Head of caudate nucleus (tissue), 42 donors: ENCODE results near the gene STOX1.
"Not testable (repeated sequence)": the region's sequence is repeated elsewhere in the genome, so short reads cannot be mapped to it uniquely, and the experiment has no call there.

ENCODE experiments used
- DNase-seq, 42 donors: peaks; one replicate each; pipeline versions ENCODE4 v3.0.0 to v3.0.0-alpha.2; 2020 to 2021; ENCODE audit warnings: mixed read lengths in 7 of 42
- intact Hi-C: fragments of 100-400 bp; cut with DNase I; formaldehyde crosslinking; loops from one replicate; pipeline ENCODE4 v1.15.0; 2022

The STOX1 gene

GRCh38 chr10:68871105-68871711 is 43.9 kb downstream of the STOX1 start:
- peak in 1 of 42 donors; percentile 45 for DNase-seq
- intact Hi-C loops, result no loop called here

DNA sequence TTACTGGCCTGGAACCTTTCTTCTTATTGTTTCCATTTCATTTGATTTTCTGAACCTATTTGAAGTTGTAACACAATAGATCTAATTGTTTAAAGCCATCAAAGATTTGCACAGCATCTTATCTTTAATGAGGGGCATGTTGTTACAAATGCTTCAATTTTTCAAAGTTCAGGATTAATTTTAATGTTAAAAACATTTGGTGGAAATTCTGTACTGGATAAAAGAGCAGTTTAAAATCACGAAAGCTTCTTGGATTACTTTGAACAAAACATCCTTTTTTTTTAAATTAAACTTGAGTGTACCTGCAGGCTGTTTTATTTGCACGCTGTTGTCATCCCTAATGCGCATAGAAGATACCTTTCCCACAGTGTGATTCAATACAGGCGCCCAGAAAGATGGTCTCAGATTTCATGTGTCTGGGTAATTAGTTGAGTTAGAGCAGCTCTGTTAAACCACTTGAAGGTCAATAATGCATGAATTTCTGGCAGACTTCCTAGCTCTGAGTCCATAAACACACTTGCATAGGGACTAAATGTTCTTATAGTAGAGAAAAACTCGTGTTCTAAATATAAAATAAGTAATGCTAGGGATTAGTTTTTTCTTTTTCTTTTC is 44.5 kb downstream of the STOX1 start:
- intact Hi-C loops, result no loop called here
- no peak for DNase-seq

DNA sequence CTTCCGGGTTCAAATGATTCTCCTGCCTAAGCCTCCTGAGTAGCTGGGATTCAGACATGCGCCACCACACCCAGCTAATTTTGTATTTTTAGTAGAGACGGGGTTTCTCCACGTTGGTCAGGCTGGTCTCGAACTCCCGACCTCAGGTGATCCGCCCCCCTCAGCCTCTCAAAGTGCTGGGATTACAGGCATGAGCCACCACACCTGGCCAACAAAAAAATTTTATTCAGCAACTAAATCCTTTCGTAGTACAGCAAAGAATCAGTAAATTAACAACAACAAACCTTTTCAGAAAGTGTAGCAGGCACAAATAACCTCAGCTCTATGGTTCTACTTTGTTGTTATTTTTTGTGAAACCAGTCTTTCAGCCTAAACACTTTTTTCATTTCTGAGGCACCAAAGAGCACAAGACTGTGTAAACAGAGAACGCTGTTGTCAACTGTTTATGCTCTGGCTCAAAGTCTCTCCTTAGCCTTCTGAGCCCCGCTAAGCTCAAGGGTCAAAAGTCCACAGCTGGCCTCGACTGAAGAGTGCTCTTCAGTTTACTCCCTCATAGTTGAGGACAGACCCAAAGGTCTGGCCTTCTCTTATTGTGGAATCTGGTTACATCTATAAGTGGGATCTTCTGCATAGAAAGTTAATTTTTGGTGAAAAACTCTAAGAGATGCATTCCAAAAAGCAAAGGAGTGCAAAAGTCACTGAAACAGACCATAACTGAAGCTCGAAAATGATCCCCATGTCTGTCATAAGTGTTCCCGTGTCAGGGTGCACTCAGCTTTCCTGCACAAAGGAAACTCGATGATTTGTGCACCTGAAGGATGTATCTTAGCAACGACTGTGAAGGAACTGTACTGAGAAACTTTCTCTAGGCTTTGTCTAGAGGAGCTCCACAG is 49.2 kb downstream of the STOX1 start:
- intact Hi-C loops, result no loop called here

GRCh38 chr10:68877482-68878110 is 50.3 kb downstream of the STOX1 start:
- intact Hi-C loops, result no loop called here
- DNase-seq, result no peak

More for the DNA sequence above, 49.2 kb downstream of the STOX1 start:
- peak in 10 of 42 donors; percentile 13 to 54 (median 22) for DNase-seq

GRCh38 chr10:68878496-68878895 is 51.2 kb downstream of the STOX1 start:
- no peak for DNase-seq
- intact Hi-C loops, result no loop called here

GRCh38 chr10:68879628-68880027 is 52.3 kb downstream of the STOX1 start:
- intact Hi-C loops, result no loop called here
- DNase-seq, result no peak

DNA sequence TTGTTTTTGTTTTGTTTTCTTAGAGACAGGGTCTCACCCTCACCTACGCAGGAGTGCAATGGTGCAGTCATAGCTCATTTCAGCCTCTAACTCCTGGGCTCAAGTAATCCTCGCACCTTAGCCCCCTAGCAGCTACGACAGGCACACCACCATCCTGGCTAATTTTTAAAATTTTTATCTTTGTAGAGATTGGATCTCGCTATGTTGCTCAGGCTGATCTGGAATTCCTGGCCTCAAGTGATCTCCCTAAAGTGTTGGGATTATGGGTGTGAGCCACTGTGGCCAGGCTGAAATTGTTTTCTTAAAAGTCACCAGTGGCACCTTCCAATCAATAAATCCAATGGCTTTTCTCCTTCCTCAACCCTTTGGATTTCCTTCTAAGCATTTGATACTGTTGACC is 52.9 kb downstream of the STOX1 start:
- DNase-seq, result no peak
- intact Hi-C loops, result no loop called here

DNA sequence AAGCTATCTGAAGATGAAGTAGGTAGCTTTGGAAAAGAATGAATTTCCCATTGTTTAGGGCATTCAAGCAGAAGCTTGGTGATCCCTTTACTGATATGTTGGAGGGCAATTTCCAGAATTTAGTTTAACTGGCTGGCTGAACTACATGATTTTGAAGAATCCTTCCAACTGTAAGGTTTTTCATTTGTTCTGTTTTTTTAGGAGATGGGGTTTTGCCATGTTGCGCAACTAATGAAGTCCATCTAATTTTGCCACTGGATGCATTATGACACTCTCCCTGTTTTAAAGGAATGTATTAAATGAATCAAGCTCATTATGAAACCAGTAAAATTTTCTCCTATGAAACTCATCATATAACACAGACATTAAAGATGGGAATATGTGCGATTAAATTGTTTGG is 67.7 kb downstream of the STOX1 start:
- DNase-seq, result no peak
- intact Hi-C loops, result no loop called here

DNA sequence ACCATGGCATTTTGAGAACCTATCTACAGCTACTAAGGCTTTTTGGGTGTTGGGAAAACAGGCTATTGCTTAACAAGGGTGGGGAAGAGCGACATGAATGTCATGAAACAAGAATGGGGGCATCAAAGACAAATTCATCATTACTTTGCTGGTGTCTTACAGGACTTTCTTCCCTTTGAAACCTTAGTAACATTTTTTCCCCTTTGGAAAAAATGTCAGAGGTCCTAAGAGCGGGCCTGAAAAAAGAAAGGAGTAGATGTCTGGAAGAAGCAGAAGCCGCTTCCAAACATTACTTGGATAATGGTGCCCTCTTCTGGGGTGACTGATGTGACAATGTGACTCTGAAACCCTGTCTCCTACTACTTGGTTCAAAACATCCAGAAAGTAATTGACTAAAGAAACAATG is 70.0 kb downstream of the STOX1 start:
- intact Hi-C loops, result no loop called here
- DNase-seq, result peak in 37 of 42 donors; percentile 10 to 86 (median 68)

DNA sequence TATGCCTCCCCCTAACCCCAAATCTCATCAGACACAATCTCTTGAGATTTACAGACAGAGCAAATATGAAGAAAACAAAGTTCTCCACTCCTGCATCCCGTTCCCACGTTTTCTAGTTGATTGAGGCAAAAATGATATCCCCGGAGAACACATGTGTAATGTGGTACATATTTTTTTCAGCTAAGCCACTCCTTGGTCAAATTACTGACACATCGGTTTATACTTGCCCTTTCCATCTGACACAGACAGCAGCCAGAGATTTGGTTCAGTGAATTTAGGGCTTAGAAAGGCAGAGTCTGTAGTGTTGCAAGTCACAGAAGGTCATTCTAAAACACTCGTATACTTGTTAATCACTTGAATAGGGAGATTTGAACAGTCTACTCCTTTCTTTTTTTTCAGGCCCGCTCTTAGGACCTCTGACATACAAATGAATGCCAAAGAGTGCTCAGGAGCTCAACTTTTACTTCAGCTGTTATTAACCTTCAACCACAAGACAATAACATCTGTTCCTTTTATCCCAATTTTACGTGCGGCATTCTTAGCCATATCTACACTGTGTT is 71.9 kb downstream of the STOX1 start:
- no peak for DNase-seq
- intact Hi-C loops, result no loop called here

DNA sequence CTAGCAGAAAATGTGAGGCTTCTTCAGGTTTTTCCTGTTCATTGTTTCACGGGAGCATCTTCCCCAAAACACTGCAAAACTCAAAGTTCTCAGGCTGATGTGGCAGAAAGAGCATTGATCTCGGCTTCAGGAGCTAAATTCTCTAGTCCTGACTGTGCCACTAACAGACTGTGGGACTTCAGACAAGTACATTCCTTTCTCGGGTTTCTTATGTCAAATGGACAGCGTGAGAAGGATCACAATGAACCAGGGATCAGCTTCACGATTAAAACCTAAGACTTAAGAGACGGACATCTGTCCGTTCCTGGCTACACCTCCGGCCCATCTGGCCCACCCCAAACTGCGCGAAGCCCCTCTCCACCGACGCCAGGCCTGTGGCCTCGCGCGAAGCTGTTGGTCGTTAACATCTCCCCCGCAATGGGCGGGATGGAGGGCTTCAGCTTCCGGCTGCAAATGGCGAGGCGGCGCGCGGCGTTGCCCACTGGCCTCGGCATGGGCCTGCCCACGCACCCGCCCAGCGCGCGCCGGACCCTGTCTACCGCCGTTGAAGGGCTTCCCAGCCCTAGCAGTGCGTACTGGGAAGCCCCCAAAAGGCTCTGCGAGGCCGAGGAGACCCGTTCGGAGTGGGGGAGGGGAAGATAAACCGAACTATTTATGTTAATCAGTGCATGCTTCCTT is 73.2 kb downstream of the STOX1 start:
- intact Hi-C loops, result loop anchor here (5.0 kb wide), 1 partner anchor 178 kb away; the partner anchor contains the start of gene CCAR1
- peak in 19 of 42 donors; percentile 3 to 85 (median 76) for DNase-seq

GRCh38 chr10:68901105-68901927 is 74.0 kb downstream of the STOX1 start, which contains the start of gene DDX50:
TSS of gene DDX50 (plus strand) at chr10:68901315. CDS start at chr10:68901385, 70 bp downstream.
- intact Hi-C loops, result loop anchor here (5.0 kb wide), 1 partner anchor 179 kb away; the partner anchor contains the start of gene CCAR1
- DNase-seq, result peak; percentile 96 to 100 (median 99)

DNA sequence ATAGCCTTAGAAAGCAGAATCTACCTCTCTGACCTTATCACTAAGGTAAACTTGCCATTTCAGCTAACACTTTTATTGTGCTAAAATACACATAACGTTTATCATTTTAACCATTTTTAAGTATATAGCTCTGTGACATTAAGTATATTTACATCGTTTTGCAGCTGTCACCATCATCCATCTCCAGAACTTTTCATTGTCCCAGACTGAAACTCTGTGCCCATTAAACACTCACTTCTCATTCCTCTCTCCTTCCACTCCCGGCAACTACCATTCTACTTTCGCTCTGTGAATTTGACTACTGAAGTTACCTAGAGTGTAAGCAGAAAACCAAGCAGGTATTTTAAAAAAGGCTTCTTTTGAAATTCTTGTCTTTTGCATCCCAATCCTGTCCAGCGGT is 75.1 kb downstream of the STOX1 start:
- intact Hi-C loops, result loop anchor here (5.0 kb wide), 1 partner anchor 180 kb away; the partner anchor contains the start of gene CCAR1
- no peak for DNase-seq

- intact Hi-C loops, result no loop called here
- DNase-seq, result no peak
Measured at GRCh38 chr10:68924593-68924992, 97.3 kb downstream of the STOX1 start.

DNA sequence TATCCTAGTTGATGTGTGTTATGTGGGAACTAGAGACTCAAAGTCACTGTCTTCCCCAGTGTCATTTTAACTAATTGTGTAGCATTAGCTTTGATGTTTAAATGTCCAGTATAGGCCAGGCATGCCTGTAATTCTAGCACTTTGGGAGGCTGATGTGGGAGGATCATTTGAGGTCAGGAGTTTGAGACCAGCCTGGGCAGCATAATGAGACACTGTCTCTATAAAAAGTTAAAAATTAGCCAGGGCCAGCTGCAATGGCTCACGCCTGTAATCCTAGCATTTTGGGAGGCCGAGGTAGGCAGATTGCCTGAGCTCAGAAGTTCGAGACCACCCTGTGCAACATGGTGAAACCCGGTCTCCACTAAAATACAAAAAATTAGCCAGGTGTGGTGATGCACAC is 98.2 kb downstream of the STOX1 start:
- DNase-seq, result no peak
- intact Hi-C loops, result no loop called here

DNA sequence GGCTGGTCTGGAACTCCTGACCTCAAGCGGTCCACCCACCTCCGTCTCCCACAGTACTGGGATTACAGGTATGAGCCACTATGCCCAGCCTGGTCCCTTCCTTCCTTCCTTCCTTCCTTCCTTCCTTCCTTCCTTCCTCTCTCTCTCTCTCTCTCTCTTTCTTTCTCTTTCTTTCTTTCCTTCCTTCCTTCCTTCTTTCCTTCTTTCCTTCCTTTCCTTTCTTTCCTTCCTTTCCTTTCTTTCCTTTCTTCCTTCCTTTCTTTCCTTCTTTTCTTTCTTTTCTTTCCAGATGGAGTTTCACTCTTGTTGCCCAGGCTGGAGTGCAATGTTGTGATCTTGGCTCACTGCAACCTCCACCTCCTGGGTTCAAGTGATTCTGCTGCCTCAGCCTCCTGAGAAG is 101.8 kb downstream of the STOX1 start:
- intact Hi-C loops, result not testable (repeated sequence)

DNA sequence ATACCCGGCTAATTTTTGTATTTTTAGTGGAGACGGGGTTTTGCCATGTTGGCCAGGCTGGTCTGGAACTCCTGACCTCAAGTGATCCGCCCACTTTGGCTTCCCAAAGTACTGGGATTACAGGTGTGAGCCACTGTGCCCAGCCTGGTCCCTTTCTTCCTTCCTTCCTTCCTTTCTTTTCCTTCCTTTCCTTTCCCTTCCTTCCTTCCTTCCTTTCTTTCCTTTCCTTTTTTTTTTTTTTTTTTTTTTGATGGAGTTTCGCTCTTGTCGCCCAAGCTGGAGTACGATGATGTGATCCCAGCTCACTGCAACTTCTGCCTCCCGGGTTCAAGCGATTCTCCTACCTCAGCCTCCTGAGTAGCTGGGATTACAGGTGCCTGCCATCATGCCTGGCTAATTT is 102.6 kb downstream of the STOX1 start:
- DNase-seq, intact Hi-C loops: not testable (repeated sequence)

More for the DNA sequence above, 101.8 kb downstream of the STOX1 start:
- not testable (repeated sequence) for DNase-seq
